T47D (cell line): Measurements from ENCODE around the gene CSRP3.
A peak's percentile ranks its signal among the peaks of the same experiment; 100 is the strongest.

Source experiments
- DNase-seq, 2 experiments: peaks; one replicate each; pipeline versions ENCODE4 v3.0.0 to v3.0.0-alpha.2; 2011 to 2012; ENCODE audit warnings: low read depth in 1 of 2, low spot score in 1 of 2
- JUND ChIP-seq: IDR thresholded peaks from 2 replicates; pipeline ENCODE4 v1.6.1; 2012; ENCODE audit warnings: low read depth
- in situ Hi-C: cut with HindIII; loops from 2 replicates; pipeline ENCODE4 v1.10.0; 2016; ENCODE audit warnings: low sequenced_read_pairs, low pct_unique_long_range_greater_than_20kb

The CSRP3 gene

GRCh38 chr11:19201737-19202605 is at the start of gene CSRP3:
Gene CSRP3, minus strand, starts transcription at chr11:19201983. Its CDS starts 9,535 bp downstream, at chr11:19192448.
- in situ Hi-C loops, result no loop called here
- TF ChIP-seq JUND, result no peak
- no peak for DNase-seq

- DNase-seq, result no peak
- in situ Hi-C loops, result no loop called here
- TF ChIP-seq JUND, result no peak
Observed at GRCh38 chr11:19251577-19251976, 49.8 kb upstream of the CSRP3 start.

GRCh38 chr11:19246816-19247215 is 45.0 kb upstream of the CSRP3 start:
- in situ Hi-C loops, result no loop called here
- no peak for DNase-seq
- TF ChIP-seq JUND, result no peak

GRCh38 chr11:19245351-19245750 is 43.6 kb upstream of the CSRP3 start:
- no peak for DNase-seq
- TF ChIP-seq JUND, result no peak
- in situ Hi-C loops, result no loop called here

GRCh38 chr11:19244621-19245020 is 42.8 kb upstream of the CSRP3 start:
- no peak for DNase-seq
- in situ Hi-C loops, result no loop called here
- no peak for TF ChIP-seq JUND

- in situ Hi-C loops, result no loop called here
- peak in 1 of 2 experiments; percentile 53 for DNase-seq
- no peak for TF ChIP-seq JUND
Observed at GRCh38 chr11:19244084-19244483, 42.3 kb upstream of the CSRP3 start.

- in situ Hi-C loops, result no loop called here
- TF ChIP-seq JUND, result no peak
- DNase-seq, result peak in 1 of 2 experiments; percentile 5
Observed at GRCh38 chr11:19243613-19244012, 41.8 kb upstream of the CSRP3 start.

- no peak for DNase-seq
- in situ Hi-C loops, result no loop called here
- no peak for TF ChIP-seq JUND
Observed at GRCh38 chr11:19243143-19243542, 41.4 kb upstream of the CSRP3 start.

GRCh38 chr11:19242179-19242932 is 40.6 kb upstream of the CSRP3 start:
- in situ Hi-C loops, result no loop called here
- DNase-seq, result no peak
- no peak for TF ChIP-seq JUND

GRCh38 chr11:19241260-19242178 is 39.7 kb upstream of the CSRP3 start:
- TF ChIP-seq JUND, result no peak
- DNase-seq, result peak; percentile 13 to 14

GRCh38 chr11:19240420-19241259 is 38.9 kb upstream of the CSRP3 start, which contains the start of gene E2F8:
Gene E2F8, minus strand, starts transcription at chr11:19240945. Its CDS starts 824 bp downstream, at chr11:19240121.
- no peak for TF ChIP-seq JUND
- peak; percentile 95 to 97 for DNase-seq
- in situ Hi-C loops, result no loop called here

More at GRCh38 chr11:19241260-19242178, 39.7 kb upstream of the CSRP3 start:
- in situ Hi-C loops, result no loop called here

- no peak for TF ChIP-seq JUND
- in situ Hi-C loops, result no loop called here
- DNase-seq, result no peak
Observed at GRCh38 chr11:19239039-19239438, 37.3 kb upstream of the CSRP3 start.
